OCI-LY7 (cell line): ENCODE measurements around the gene SLC25A21.

Experiments used
- CTCF ChIP-seq: fragments of 200-600 bp; sonication (generic); conservative IDR thresholded peaks from 2 replicates; pipeline ENCODE4 v1.5.1; 2014; ENCODE audit warnings: mild to moderate bottlenecking, antibody characterized with exemption, low read length, moderate library complexity, mixed read lengths
- EZH2phosphoT487 ChIP-seq: fragments of 200-600 bp; sonication (generic); IDR thresholded peaks from 2 replicates; pipeline ENCODE4 v1.6.1; 2018; ENCODE audit warnings: low read depth, borderline replicate concordance, mild to moderate bottlenecking, mixed run types, antibody characterized with exemption, low read length, moderate library complexity, mixed read lengths

DNA sequence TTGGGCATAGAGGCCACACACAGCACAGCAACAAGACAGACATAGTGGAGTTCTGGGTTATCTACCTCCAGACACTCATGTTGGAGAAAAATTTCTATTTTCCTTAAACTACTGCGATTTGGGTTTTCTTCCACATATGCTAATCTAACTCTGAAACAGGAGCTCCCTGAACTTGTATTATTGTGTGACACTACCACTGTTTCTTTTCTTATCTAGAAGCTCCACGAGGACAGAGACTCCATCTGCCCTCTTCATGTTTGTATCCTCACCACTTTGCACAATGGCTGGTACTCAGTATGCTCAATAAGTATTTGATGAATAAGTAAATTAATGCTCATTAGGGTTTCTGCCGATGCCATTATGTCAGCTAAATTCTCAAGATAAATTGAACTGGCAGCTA, 292.1 kb downstream of the SLC25A21 start:
- no peak for TF ChIP-seq CTCF
- no peak for TF ChIP-seq EZH2phosphoT487
